Measurements from ENCODE around the gene ARSJ. TPM values are rescaled to one million over a fixed set of nuclear protein-coding genes. Genes with fewer than 3 reads are reported as not detected.

The ARSJ gene
- total RNA-seq, 2 experiments from 2014 or later: not detected

DNA sequence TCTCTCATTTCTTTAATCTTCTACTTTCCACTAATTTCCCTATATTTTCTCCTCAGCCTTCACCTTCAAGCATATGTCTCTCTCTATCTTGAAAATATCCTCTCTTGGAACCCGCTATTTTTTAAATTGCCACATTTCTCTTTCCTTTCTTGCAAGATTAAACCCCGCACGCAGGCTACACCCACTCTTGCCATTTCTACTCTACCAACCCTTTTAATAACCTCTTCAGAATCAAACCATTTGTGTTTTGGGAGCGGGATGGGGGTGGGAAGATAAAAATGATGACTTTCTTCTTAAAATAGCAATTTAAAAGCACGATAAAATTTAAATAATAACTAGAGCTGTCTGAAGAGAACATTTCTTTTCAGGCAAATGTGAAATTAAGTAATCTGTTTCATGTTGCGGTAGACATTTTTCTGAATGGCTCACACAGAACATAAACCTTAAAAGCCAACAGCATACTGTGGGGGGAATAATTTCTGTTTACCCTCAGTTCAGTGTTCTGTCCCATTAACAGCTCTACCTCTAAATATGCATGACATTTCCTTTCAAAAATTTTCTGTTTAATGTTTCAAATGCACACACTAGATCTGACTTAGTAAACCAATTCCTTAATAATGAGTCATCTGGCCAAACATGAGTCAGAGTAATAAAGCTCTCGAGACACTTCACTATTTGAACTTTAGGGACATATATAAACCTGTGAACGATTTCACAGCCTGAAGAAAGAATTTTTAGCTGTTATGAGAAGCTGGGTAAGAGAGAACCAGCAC is 20.5 kb downstream of the ARSJ start:
- H3K9me3 Mint-ChIP-seq: peaks cover 10% of the 10 kb centered on the region
- POLR2A ChIA-PET: no interaction called here
- peaks cover 8% of the 10 kb centered on the region for H3K27me3 Mint-ChIP-seq
- H3K4me3 Mint-ChIP-seq: no peak overlapping the region
- TF ChIP-seq CTCF (IDR thresholded peaks at IDR 0.05): no peak
- H3K4me1 Mint-ChIP-seq (ENCODE audit: low read depth): peaks cover 9% of the 10 kb centered on the region
- no peak for DNase-seq
- peak; percentile 42 for ATAC-seq
- H3K27ac Mint-ChIP-seq: no peak overlapping the region
- H3K36me3 Mint-ChIP-seq (ENCODE audit: low read depth): no peaks in the 10 kb centered on the region
- intact Hi-C loops (cut with micrococcal nuclease): loop anchor here (10.0 kb wide), 2 partner anchors 416 to 564 kb away; no protein-coding TSS in a partner anchor
- CTCF ChIA-PET: interaction anchor here (1.4 kb wide), 1 partner anchor 16 kb away, joined by 4 read pairs; no protein-coding TSS in a partner anchor

- POLR2A ChIA-PET: no interaction called here
- DNase-seq (no peak), ATAC-seq (no peak)
- Mint-ChIP-seq H3K4me1 (ENCODE audit: low read depth) (peaks cover 12% of the 10 kb centered on the region), H3K27me3 (peaks cover 11% of the 10 kb centered on the region), H3K36me3 (ENCODE audit: low read depth) (no peaks in the 10 kb centered on the region), H3K27ac (no peak overlapping the region), H3K9me3 (peaks cover 6% of the 10 kb centered on the region), H3K4me3 (no peak overlapping the region)
- intact Hi-C loops (cut with micrococcal nuclease): loop anchor here (10.0 kb wide), 2 partner anchors 417 to 563 kb away; no protein-coding TSS in a partner anchor
- CTCF ChIA-PET: no interaction called here
- no peak for TF ChIP-seq CTCF (IDR thresholded peaks at IDR 0.05)
Observed at GRCh38 chr4:113957956-113958355, 21.5 kb downstream of the ARSJ start.

DNA sequence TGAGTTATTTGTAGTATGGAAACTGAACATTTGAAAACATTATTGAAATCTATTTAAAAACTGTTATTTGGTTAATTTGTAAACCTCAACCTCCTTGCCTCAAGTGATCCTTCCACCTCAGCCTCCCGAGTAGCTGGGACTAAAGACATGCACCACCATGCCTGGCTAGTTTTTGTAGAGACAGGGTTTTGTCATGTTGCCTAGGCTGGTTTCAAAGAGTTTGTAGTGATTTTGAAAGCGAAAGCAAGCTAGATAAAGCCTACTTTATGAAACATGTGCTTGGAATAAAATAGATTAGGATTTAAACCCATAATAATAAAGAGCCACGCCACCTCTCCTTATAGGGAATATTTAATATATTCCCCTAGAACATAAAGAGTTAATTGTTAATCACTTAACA is 23.5 kb downstream of the ARSJ start:
- TF ChIP-seq CTCF (IDR thresholded peaks at IDR 0.05): no peak
- CTCF ChIA-PET: interaction anchor here (0.7 to 1.6 kb wide), 4 partner anchors 47 to 598 kb away, joined by 3 to 5 read pairs (median 3); no protein-coding TSS in a partner anchor
- Mint-ChIP-seq H3K9me3 (no peaks in the 10 kb centered on the region), H3K4me3 (no peak overlapping the region), H3K36me3 (ENCODE audit: low read depth) (no peaks in the 10 kb centered on the region), H3K27ac (no peak overlapping the region), H3K4me1 (ENCODE audit: low read depth) (peaks cover 13% of the 10 kb centered on the region), H3K27me3 (peaks cover 13% of the 10 kb centered on the region)
- no peak for DNase-seq
- intact Hi-C loops (cut with micrococcal nuclease): loop anchor here (10.0 kb wide), 2 partner anchors 419 to 561 kb away; no protein-coding TSS in a partner anchor
- POLR2A ChIA-PET: no interaction called here
- no peak for ATAC-seq

DNA sequence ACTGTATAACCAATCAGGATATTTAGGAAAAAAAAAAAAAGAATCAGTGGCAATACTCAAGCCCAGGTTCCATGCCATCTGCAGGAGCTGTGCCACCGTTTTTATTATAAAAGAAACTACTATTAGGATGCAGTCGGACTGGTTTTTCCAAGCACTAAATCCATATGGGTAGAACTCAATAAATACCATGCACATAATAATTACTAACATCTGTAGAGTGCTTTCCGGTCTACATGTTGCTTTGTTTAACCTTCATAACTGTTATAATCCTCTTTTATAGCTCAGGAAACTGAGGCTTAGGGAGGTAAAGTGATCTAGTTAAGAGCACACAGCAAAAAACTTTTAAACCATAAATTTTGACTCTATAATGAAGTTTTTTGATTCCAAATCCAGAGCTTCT is 24.0 kb downstream of the ARSJ start:
- ATAC-seq (no peak), DNase-seq (no peak)
- TF ChIP-seq CTCF (IDR thresholded peaks at IDR 0.05): no peak
- Mint-ChIP-seq H3K27me3 (peaks cover 13% of the 10 kb centered on the region), H3K36me3 (ENCODE audit: low read depth) (no peaks in the 10 kb centered on the region), H3K4me3 (no peak overlapping the region), H3K27ac (no peak overlapping the region), H3K9me3 (no peaks in the 10 kb centered on the region), H3K4me1 (ENCODE audit: low read depth) (peaks cover 13% of the 10 kb centered on the region)
- CTCF ChIA-PET: interaction anchor here (0.7 to 1.6 kb wide), 4 partner anchors 48 to 597 kb away, joined by 3 to 5 read pairs (median 3); no protein-coding TSS in a partner anchor
- intact Hi-C loops (cut with micrococcal nuclease): loop anchor here (10.0 kb wide), 2 partner anchors 419 to 561 kb away; no protein-coding TSS in a partner anchor
- POLR2A ChIA-PET: no interaction called here

DNA sequence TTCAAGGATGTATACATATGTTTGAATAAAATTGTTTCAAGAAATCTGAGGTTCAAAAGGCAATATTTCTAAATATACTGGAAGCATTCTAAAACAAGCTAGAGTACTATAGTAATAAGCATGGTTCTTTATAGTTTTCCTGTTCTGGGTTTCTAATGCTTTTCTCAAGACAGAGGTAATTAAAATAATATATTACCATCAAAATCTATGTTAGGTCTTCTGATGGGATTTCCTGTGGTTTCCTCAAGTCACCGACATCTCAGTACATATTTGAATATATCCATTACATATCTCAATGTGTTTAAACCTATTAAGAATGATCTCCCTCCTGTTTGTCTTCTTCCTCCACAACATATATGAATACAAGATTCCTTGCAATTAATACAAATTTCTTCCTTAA is 25.6 kb downstream of the ARSJ start:
- ATAC-seq (no peak), DNase-seq (no peak)
- Mint-ChIP-seq H3K4me3 (no peak overlapping the region), H3K9me3 (no peaks in the 10 kb centered on the region), H3K27ac (no peak overlapping the region), H3K27me3 (peaks cover 13% of the 10 kb centered on the region), H3K36me3 (ENCODE audit: low read depth) (no peaks in the 10 kb centered on the region), H3K4me1 (ENCODE audit: low read depth) (peaks cover 9% of the 10 kb centered on the region)
- POLR2A ChIA-PET: no interaction called here
- intact Hi-C loops (cut with micrococcal nuclease): loop anchor here (2.0 to 10.0 kb wide), 4 partner anchors 117 to 559 kb away; no protein-coding TSS in a partner anchor
- CTCF ChIA-PET: interaction anchor here (1.2 to 2.3 kb wide), 4 partner anchors 16 to 559 kb away, joined by 3 to 13 read pairs (median 8); no protein-coding TSS in a partner anchor
- no peak for TF ChIP-seq CTCF (IDR thresholded peaks at IDR 0.05)

Measured in activated CD8-positive, alpha-beta T cell treated with anti-CD3 and anti-CD28 coated beads for 36 hours (primary cell).